Measurements from ENCODE around the gene IKZF5. TPM values are rescaled to one million over a fixed set of nuclear protein-coding genes. Genes with fewer than 3 reads are reported as not detected.

IKZF5 gene
- total RNA-seq, 2 experiments from 2014 or later: 15.2 to 21.5 TPM

DNA sequence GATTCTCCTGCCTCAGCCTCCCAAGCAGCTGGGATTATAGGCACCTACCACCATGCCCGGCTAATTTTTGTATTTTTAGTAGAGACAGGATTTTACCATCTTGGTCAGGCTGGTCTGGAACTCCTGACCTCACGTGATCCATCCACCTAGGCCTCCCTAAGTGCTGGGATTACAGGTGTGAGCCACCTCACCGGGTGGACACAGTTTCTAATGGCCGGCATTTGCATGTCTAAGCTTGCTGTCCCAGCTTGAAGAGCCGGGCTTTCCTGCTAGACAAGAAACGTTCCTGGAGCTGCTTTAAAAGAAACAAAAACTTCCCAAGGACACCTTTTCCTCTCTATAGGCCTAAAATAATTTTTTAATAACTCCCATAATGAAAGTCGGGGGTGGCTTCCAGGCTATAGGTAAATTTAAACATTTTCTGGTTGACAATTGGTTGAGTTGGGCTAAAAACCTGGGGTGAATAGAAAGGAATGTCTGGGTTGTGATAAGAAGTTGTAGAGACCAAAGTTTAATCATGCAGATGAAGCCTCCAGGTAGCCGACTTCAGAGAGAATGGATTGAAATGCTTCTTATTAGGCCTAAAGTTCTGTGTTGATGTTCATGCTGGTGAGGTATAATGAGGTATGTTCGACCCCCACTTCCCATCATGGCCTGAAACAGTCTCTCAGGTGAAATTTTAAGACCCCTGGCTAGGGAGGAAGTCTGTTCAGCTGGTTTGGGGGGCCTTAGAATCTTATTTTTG is 9.0 kb upstream of the IKZF5 start:
- H3K36me3 Mint-ChIP-seq (ENCODE audit: low read depth): peaks cover 3% of the 10 kb centered on the region
- no peak for TF ChIP-seq CTCF (IDR thresholded peaks at IDR 0.05)
- H3K4me1 Mint-ChIP-seq (ENCODE audit: low read depth): peaks cover 2% of the 10 kb centered on the region
- intact Hi-C loops (cut with micrococcal nuclease): no loop called here
- no peak overlapping the region for H3K27ac Mint-ChIP-seq
- DNase-seq: no peak
- ATAC-seq: no peak
- ChIA-PET CTCF (interaction anchor here (1.5 kb wide), 1 partner anchor 38 kb away, joined by 3 read pairs; the partner anchor contains the start of gene PSTK), POLR2A (no interaction called here)
- H3K9me3 Mint-ChIP-seq: no peaks in the 10 kb centered on the region
- H3K27me3 Mint-ChIP-seq: no peaks in the 10 kb centered on the region
- H3K4me3 Mint-ChIP-seq: no peak overlapping the region

GRCh38 chr10:123016228-123016627 is 7.6 kb upstream of the IKZF5 start:
- Mint-ChIP-seq H3K27ac (no peak overlapping the region), H3K9me3 (no peaks in the 10 kb centered on the region), H3K4me1 (ENCODE audit: low read depth) (peaks cover 2% of the 10 kb centered on the region), H3K4me3 (no peak overlapping the region), H3K36me3 (ENCODE audit: low read depth) (peaks cover 11% of the 10 kb centered on the region), H3K27me3 (no peaks in the 10 kb centered on the region)
- DNase-seq (no peak), ATAC-seq (no peak)
- TF ChIP-seq CTCF (IDR thresholded peaks at IDR 0.05): no peak
- intact Hi-C loops (cut with micrococcal nuclease): no loop called here
- ChIA-PET CTCF (no interaction called here), POLR2A (no interaction called here)

DNA sequence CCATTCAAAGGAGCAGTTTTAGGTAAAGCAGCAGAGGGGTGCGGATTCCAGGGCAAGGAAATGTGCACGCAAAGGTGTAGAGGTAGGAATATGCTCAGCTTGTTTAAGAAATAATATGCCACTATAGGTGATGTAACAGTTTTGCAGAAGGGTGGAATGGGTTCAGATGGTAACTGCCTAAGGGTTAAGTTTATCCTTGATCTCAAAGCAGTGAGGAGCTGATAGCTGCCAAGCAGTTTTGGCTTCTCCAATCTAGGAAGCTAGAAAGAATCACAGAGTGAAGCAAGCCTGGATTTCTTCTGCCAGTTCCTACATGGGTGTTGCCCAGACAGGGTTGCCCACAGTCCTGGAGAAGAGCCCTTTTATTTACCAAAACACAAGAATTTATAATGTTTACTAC is 6.2 kb upstream of the IKZF5 start:
- ChIA-PET CTCF (interaction anchor here (1.0 to 1.1 kb wide), 2 partner anchors 28 to 119 kb away, joined by 3 read pairs; no protein-coding TSS in a partner anchor), POLR2A (interaction anchor here (1.1 kb wide), 1 partner anchor 13 kb away, joined by 3 read pairs; no protein-coding TSS in a partner anchor)
- H3K27ac Mint-ChIP-seq: no peak overlapping the region
- no peak overlapping the region for H3K4me3 Mint-ChIP-seq
- no peak for TF ChIP-seq CTCF (IDR thresholded peaks at IDR 0.05)
- ATAC-seq: no peak
- no peaks in the 10 kb centered on the region for H3K27me3 Mint-ChIP-seq
- H3K36me3 Mint-ChIP-seq (ENCODE audit: low read depth): peaks cover 11% of the 10 kb centered on the region
- peaks cover 13% of the 10 kb centered on the region for H3K4me1 Mint-ChIP-seq (ENCODE audit: low read depth)
- no peak for DNase-seq
- intact Hi-C loops (cut with micrococcal nuclease): no loop called here
- H3K9me3 Mint-ChIP-seq: no peaks in the 10 kb centered on the region

DNA sequence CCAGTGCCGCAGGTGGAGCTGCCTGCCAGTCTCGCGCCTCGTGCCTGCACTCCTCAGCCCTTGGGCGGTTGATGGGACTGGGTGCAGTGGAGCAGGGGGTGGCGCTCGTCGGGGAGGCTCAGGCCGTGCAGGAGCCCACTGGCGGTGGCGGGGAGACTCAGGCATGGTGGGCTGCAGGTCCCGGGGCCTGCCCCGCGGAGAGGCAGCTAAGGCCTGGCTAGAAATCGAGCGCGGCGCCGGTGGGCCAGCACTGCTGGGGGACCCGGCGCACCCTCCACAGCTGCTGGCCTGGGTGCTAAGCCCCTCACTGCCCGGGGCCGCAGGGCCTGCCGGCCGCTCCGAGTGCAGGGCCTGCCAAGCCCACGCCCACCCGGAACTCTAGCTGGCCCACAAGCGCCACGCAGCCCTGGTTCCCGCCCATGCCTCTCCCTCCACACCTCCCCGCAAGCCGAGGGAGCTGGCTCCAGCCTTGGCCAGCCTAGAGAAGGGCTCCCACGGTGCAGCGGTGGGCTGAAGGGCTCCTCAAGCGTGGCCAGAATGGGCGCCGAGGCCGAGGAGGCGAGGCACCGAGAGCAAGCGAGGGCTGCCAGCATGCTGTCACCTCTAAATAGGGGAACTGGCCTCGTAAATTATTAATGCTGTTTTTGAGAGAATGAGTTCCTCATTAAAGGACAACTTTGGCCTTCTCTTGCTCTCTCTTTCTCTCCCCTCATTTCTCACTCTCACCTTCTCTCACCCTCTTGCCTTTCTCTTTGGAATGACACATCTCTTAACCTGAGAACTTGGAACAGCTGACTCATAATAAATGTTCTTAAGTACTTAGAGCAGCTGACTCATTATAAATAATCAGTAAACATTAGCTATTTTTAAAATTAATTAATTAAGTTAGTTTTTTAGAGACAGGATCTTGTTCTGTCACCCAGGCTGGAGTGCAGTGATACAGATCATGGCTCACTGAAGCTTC is 5.1 kb upstream of the IKZF5 start:
- Mint-ChIP-seq H3K4me3 (no peak overlapping the region), H3K36me3 (ENCODE audit: low read depth) (peaks cover 11% of the 10 kb centered on the region), H3K4me1 (ENCODE audit: low read depth) (peaks cover 15% of the 10 kb centered on the region), H3K9me3 (no peaks in the 10 kb centered on the region), H3K27me3 (no peaks in the 10 kb centered on the region), H3K27ac (no peak overlapping the region)
- POLR2A ChIA-PET: no interaction called here
- CTCF ChIA-PET: interaction anchor here (0.8 to 1.1 kb wide), 2 partner anchors 29 to 32 kb away, joined by 3 read pairs; no protein-coding TSS in a partner anchor
- no peak for TF ChIP-seq CTCF (IDR thresholded peaks at IDR 0.05)
- ATAC-seq (no peak), DNase-seq (no peak)
- intact Hi-C loops (cut with micrococcal nuclease): no loop called here

Measured in activated CD8-positive, alpha-beta T cell treated with anti-CD3 and anti-CD28 coated beads for 36 hours (primary cell).